GM12865 (cell line): ENCODE measurements around the gene ATG5.

Experiments used
- DNase-seq: peaks from one replicate; pipeline ENCODE4 v3.0.0; 2010; ENCODE audit warnings: low read depth
- H3K4me3 ChIP-seq: 2 replicates; pipeline ENCODE4 v1.5.1; 2011; ENCODE audit warnings: mild to moderate bottlenecking, low read depth, low read length, control low read depth
- CTCF ChIP-seq: IDR thresholded peaks from 2 replicates; pipeline ENCODE4 v1.5.1; 2011; ENCODE audit warnings: low read length, control low read depth, low read depth, inconsistent platforms; ENCODE audit not compliant: insufficient read depth; ENCODE audit errors: missing control alignments

Gene ATG5

GRCh38 chr6:106165885-106166485 lies 159.6 kb downstream of the ATG5 start:
- TF ChIP-seq CTCF, result no peak
- peak overlapping the region; percentile 15 for H3K4me3 ChIP-seq
- DNase-seq, result peak; percentile 85

- DNase-seq, result peak; percentile 93
- no peak for TF ChIP-seq CTCF
- H3K4me3 ChIP-seq, result peak overlapping the region; percentile 41
Measured at GRCh38 chr6:106163966-106164877, 161.3 kb downstream of the ATG5 start.

GRCh38 chr6:106163446-106163965 lies 162.1 kb downstream of the ATG5 start:
- DNase-seq, result peak; percentile 88
- TF ChIP-seq CTCF, result peak; percentile 16

GRCh38 chr6:106162921-106163320 lies 162.6 kb downstream of the ATG5 start:
- DNase-seq, result no peak
- no peak for TF ChIP-seq CTCF
- H3K4me3 ChIP-seq, result peak overlapping the region; percentile 41

More at GRCh38 chr6:106163446-106163965, 162.1 kb downstream of the ATG5 start:
- peak overlapping the region; percentile 41 for H3K4me3 ChIP-seq

GRCh38 chr6:106161893-106162292 lies 163.7 kb downstream of the ATG5 start:
- no peak for TF ChIP-seq CTCF
- no peak overlapping the region for H3K4me3 ChIP-seq
- DNase-seq, result no peak

- DNase-seq, result no peak
- H3K4me3 ChIP-seq, result no peak overlapping the region
- no peak for TF ChIP-seq CTCF
Measured at GRCh38 chr6:106161311-106161874, 164.2 kb downstream of the ATG5 start.
